GM19468 (cell line): ENCODE data around the gene KIF14.
"Not testable (repeated sequence)": the region's sequence is repeated elsewhere in the genome, so short reads cannot be mapped to it uniquely, and the experiment has no call there.

Experiments used
- ATAC-seq: cut with Tn5 transposase; IDR thresholded peaks from one replicate; pipeline ENCODE4 v1.9.1; 2021; ENCODE audit warnings: mild to moderate bottlenecking, moderate library complexity, moderate number of reproducible peaks; ENCODE audit not compliant: unreplicated experiment; ENCODE audit errors: extremely low read depth

Gene KIF14

GRCh38 chr1:200638073-200638472, 17.5 kb upstream of the KIF14 start:
- no peak for ATAC-seq

GRCh38 chr1:200636681-200637080, 16.1 kb upstream of the KIF14 start:
- no peak for ATAC-seq

- no peak for ATAC-seq
Observed at GRCh38 chr1:200634261-200635122, 13.9 kb upstream of the KIF14 start.

GRCh38 chr1:200631375-200631774, 10.8 kb upstream of the KIF14 start:
- ATAC-seq = no peak

- not testable (repeated sequence) for ATAC-seq
Observed at GRCh38 chr1:200630515-200630899, 10.0 kb upstream of the KIF14 start.

- ATAC-seq = no peak
Observed at GRCh38 chr1:200629876-200630514, 9.4 kb upstream of the KIF14 start.

- peak; percentile 68 for ATAC-seq
Observed at GRCh38 chr1:200628223-200628881, 7.8 kb upstream of the KIF14 start.

- ATAC-seq = no peak
Observed at GRCh38 chr1:200627575-200628222, 7.1 kb upstream of the KIF14 start.

GRCh38 chr1:200626853-200627534, 6.4 kb upstream of the KIF14 start:
- no peak for ATAC-seq

- ATAC-seq = no peak
Observed at GRCh38 chr1:200625381-200625824, 4.9 kb upstream of the KIF14 start.

- ATAC-seq = no peak
Observed at GRCh38 chr1:200624679-200625335, 4.3 kb upstream of the KIF14 start.

- ATAC-seq = no peak
Observed at GRCh38 chr1:200619894-200620272, 668 bp downstream of the KIF14 start.

GRCh38 chr1:200610846-200611245, 9.7 kb downstream of the KIF14 start:
- ATAC-seq = no peak

- ATAC-seq = no peak
Observed at GRCh38 chr1:200602632-200603031, 17.9 kb downstream of the KIF14 start.

GRCh38 chr1:200590001-200590400, 30.6 kb downstream of the KIF14 start:
- no peak for ATAC-seq

GRCh38 chr1:200588698-200589097, 31.9 kb downstream of the KIF14 start:
- ATAC-seq = no peak

- no peak for ATAC-seq
Observed at GRCh38 chr1:200564319-200564718, 56.2 kb downstream of the KIF14 start.

- no peak for ATAC-seq
Observed at GRCh38 chr1:200561856-200562214, 58.7 kb downstream of the KIF14 start.

GRCh38 chr1:200558866-200559459, 61.6 kb downstream of the KIF14 start:
- ATAC-seq = no peak
